Thyroid gland (tissue), 4 donors: ENCODE data around the gene BTN2A1. TPM values are rescaled to one million over a fixed set of nuclear protein-coding genes. Genes with fewer than 3 reads are reported as not detected.
A peak's percentile ranks its signal among the peaks of the same experiment; 100 is the strongest.

ENCODE experiments used
- DNase-seq, 2 donors: peaks; one replicate each; pipeline ENCODE4 v3.0.0-alpha.2; 2019
- H3K27ac ChIP-seq, 3 donors: fragments of 200-600 bp; sonication (generic); 1 replicate in 2 of 3; 2 replicates in 1 of 3; pipeline ENCODE4 v1.5.1; 2016 to 2019; ENCODE audit warnings: mild to moderate bottlenecking in 1 of 3, moderate library complexity in 1 of 3
- H3K27me3 ChIP-seq: fragments of 200-600 bp; sonication (generic); one replicate; pipeline ENCODE4 v1.5.1; 2019
- H3K36me3 ChIP-seq, 2 donors: fragments of 200-600 bp; sonication (generic); one replicate each; pipeline ENCODE4 v1.5.1; 2016 to 2019
- H3K4me1 ChIP-seq, 2 donors: fragments of 200-600 bp; sonication (generic); one replicate each; pipeline ENCODE4 v1.5.1; 2017 to 2019
- H3K4me3 ChIP-seq, 3 donors: fragments of 200-600 bp; sonication (generic); replicated peaks in 1 of 3; 1 replicate in 2 of 3; 2 replicates in 1 of 3; pipeline ENCODE4 v1.5.1; 2016; ENCODE audit warnings: mild to moderate bottlenecking in 1 of 3
- H3K9me3 ChIP-seq: fragments of 200-600 bp; sonication (generic); one replicate; pipeline ENCODE4 v1.5.1; 2017
- POLR2A ChIP-seq, 2 donors: fragments of 450-650 bp; IDR thresholded peaks; one replicate each; pipeline ENCODE4 v1.6.1; 2017; ENCODE audit warnings: antibody characterized with exemption in 2 of 2, mild to moderate bottlenecking in 2 of 2, moderate library complexity in 1 of 2
- WGBS, 2 donors: methylation state at CpG; one replicate each; pipeline ENCODE4 v1.1.5; 2017; 5-methylcytosine and 5-hydroxymethylcytosine counted together
- intact Hi-C: fragments of 100-400 bp; cut with DNase I; formaldehyde crosslinking; loops from one replicate; pipeline ENCODE4 v1.15.1; 2023
- total RNA-seq, 4 donors: library from RNA; depleted of rRNA; stranded (reverse); fragments of >200 nt; gene quantifications; one replicate each; pipeline ENCODE4 v1.2.3, GENCODE V29; 2016
- TF ChIP-seq, protein P1 (sequence below), 6 experiments: fragments of 200-600 bp in 3 of 6; fragments of 450-650 bp in 3 of 6; sonication (generic) in 3 of 6; IDR thresholded peaks; one replicate each; pipeline ENCODE4 v1.5.1; 2016 to 2019; ENCODE audit warnings: antibody characterized with exemption in 6 of 6, mild to moderate bottlenecking in 2 of 6, inconsistent platforms in 1 of 6, moderate library complexity in 1 of 6

The BTN2A1 gene
- total RNA-seq, 4 donors from 2014 or later = 9.9 to 12.3 (median 11.6) TPM

GRCh38 chr6:26420688-26421171 lies 37.0 kb upstream of the BTN2A1 start:
- WGBS, 2 donors = 22 to 28% methylated on average over 4 of the region's 4 CpGs
- H3K9me3 ChIP-seq = no peaks in the 10 kb centered on the region
- peak; percentile 16 to 32 for DNase-seq

DNA sequence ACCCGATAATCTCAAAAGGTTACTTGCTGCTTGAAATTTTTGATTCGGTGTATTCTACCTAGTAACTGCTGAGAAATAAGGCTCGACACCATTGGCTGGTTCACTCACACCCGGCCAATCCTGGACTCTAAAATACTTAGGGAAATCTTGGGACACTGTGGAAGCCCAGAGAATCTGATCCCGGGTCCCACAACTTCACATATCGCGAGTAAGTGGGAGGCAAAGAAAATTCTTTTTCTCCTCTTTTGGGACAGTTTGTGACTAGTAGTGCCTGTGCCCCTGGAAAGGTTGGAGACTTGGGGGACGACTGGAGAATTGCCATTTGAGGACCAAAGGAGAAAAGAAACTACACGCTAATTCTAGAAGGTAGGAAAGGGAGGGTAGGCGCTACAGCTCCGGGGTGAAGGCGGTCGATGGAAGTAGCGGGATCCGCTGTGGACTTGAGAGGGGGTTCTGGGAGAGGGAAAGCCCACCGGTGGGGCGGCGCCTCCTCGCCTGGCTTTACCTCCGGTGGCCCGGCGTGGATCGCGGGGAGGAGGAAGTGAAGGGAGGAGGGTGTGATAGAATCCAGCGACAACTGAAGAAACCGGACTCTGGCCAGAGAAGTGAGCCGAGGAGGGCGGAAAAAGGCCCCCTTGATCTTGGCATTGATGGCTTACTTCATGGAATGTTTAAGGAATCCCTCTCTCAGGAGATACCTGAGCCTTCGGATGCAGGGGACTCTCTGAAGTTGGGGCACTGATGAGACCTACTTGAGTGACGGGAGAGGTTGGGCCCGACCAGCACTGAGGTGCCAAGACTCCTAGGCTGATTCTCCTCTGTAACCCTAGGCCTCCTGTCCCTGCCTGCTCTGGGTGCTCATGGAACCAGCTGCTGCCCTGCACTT lies 36.3 kb upstream of the BTN2A1 start:
- H3K36me3 ChIP-seq = no peaks in the 10 kb centered on the region
- intact Hi-C loops = no loop called here
- peaks cover 16 to 28% of the 10 kb centered on the region in 2 donors for H3K4me1 ChIP-seq
- H3K9me3 ChIP-seq = no peaks in the 10 kb centered on the region
- DNase-seq = peak; percentile 73 to 74
- H3K27ac ChIP-seq = peak overlapping the region; percentile 66 to 86 (median 85)
- WGBS, 2 donors = 0 to 1% methylated on average over 29 to 31 of the region's 31 CpGs
- H3K4me3 ChIP-seq = peak overlapping the region; percentile 45 to 57 (median 45)
- TF ChIP-seq POLR2A (IDR thresholded peaks at IDR 0.05) = peak in 1 of 2 donors; percentile 73
- TF ChIP-seq, protein P1, sequence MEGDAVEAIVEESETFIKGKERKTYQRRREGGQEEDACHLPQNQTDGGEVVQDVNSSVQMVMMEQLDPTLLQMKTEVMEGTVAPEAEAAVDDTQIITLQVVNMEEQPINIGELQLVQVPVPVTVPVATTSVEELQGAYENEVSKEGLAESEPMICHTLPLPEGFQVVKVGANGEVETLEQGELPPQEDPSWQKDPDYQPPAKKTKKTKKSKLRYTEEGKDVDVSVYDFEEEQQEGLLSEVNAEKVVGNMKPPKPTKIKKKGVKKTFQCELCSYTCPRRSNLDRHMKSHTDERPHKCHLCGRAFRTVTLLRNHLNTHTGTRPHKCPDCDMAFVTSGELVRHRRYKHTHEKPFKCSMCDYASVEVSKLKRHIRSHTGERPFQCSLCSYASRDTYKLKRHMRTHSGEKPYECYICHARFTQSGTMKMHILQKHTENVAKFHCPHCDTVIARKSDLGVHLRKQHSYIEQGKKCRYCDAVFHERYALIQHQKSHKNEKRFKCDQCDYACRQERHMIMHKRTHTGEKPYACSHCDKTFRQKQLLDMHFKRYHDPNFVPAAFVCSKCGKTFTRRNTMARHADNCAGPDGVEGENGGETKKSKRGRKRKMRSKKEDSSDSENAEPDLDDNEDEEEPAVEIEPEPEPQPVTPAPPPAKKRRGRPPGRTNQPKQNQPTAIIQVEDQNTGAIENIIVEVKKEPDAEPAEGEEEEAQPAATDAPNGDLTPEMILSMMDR (IDR thresholded peaks at IDR 0.05) = no peak
- H3K27me3 ChIP-seq = no peaks in the 10 kb centered on the region

More at GRCh38 chr6:26420688-26421171, 37.0 kb upstream of the BTN2A1 start:
- Histone ChIP-seq H3K27ac (peak overlapping the region; percentile 54 to 86 (median 85)), H3K4me1 (peaks cover 16 to 28% of the 10 kb centered on the region in 2 donors), H3K4me3 (peak overlapping the region in 1 of 3 donors; percentile 57), H3K27me3 (no peaks in the 10 kb centered on the region), H3K36me3 (no peaks in the 10 kb centered on the region)
- intact Hi-C loops = no loop called here
- TF ChIP-seq, protein P1 (IDR thresholded peaks at IDR 0.05) = peak in 2 of 6 experiments; percentile 18 to 21
- TF ChIP-seq POLR2A (IDR thresholded peaks at IDR 0.05) = no peak

- H3K27ac ChIP-seq = peak overlapping the region in 1 of 3 donors; percentile 86
- 87 to 91% methylated on average over 3 of the region's 3 CpGs for WGBS, 2 donors
- H3K9me3 ChIP-seq = no peaks in the 10 kb centered on the region
- TF ChIP-seq, protein P1 (IDR thresholded peaks at IDR 0.05) = no peak
- TF ChIP-seq POLR2A (IDR thresholded peaks at IDR 0.05) = no peak
- H3K36me3 ChIP-seq = no peaks in the 10 kb centered on the region
- H3K27me3 ChIP-seq = no peaks in the 10 kb centered on the region
- intact Hi-C loops = no loop called here
- H3K4me3 ChIP-seq = peak overlapping the region in 1 of 3 donors; percentile 57
- peaks cover 16 to 28% of the 10 kb centered on the region in 2 donors for H3K4me1 ChIP-seq
- no peak for DNase-seq
Observed at GRCh38 chr6:26422329-26422728, 35.4 kb upstream of the BTN2A1 start.

DNA sequence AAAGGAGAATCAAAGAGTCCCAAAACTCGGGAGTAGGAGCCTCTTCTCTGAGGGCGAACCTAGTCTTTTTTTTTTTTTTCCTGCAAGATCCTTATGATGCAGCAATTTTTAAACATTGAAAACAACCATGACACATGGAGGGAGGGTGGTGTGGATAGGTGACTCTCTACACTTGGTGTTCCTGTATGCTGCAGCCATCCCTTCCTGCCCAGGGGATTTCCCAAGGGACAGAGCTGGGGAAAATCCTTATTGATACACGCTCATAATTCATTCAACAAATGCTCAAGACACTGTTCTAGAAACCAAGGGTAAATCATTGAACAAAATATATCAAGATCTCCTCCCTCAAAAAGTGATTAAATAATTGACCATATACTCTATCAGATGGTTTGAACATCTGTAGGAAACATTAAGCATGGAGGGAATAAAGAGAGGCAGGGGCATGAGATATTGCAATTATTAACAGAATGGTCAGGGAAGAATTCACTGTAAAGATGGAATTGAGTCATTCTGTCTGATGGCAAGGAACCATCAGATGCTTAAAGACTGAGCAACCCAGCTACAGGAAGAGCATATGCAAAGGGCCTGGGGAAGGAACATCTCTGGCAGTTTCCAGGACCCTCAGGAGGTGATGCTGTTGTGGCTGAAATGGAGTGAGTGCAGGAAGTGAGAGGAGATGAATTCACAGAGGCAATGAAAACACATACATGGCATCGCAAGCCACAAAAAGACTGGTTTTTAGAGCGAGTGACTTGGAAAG lies 30.9 kb upstream of the BTN2A1 start:
- Histone ChIP-seq H3K36me3 (peaks cover 11 to 20% of the 10 kb centered on the region in 2 donors), H3K4me3 (no peak overlapping the region), H3K4me1 (peaks cover 12 to 25% of the 10 kb centered on the region in 2 donors), H3K27ac (no peak overlapping the region), H3K9me3 (no peaks in the 10 kb centered on the region), H3K27me3 (no peaks in the 10 kb centered on the region)
- TF ChIP-seq, protein P1 (IDR thresholded peaks at IDR 0.05) = no peak
- TF ChIP-seq POLR2A (IDR thresholded peaks at IDR 0.05) = no peak
- DNase-seq = no peak
- intact Hi-C loops = no loop called here
- WGBS, 2 donors = 96 to 99% methylated on average over 5 of the region's 5 CpGs
